Large intestine (tissue), 3 donors: Measurements from ENCODE around the gene INSIG1. TPM values are rescaled to one million over a fixed set of nuclear protein-coding genes. Genes with fewer than 3 reads are reported as not detected.

ENCODE experiments used
- DNase-seq, 2 donors: peaks; one replicate each; pipeline versions ENCODE4 v3.0.0 to v3.0.0-alpha.2; 2013
- H3K27ac ChIP-seq: one replicate; pipeline ENCODE4 v1.5.1; 2013; ENCODE audit warnings: low read length
- H3K27me3 ChIP-seq: 2 replicates; pipeline ENCODE4 v1.6.1; 2013; ENCODE audit warnings: low read length; ENCODE audit not compliant: control insufficient read depth, insufficient read depth
- H3K36me3 ChIP-seq: 2 replicates; pipeline ENCODE4 v1.6.1; 2013; ENCODE audit warnings: low read length; ENCODE audit not compliant: control insufficient read depth, insufficient read depth
- H3K4me1 ChIP-seq: one replicate; pipeline ENCODE4 v1.6.1; 2013; ENCODE audit warnings: low read length; ENCODE audit not compliant: control insufficient read depth, insufficient read depth
- H3K4me3 ChIP-seq: one replicate; pipeline ENCODE4 v1.5.1; 2013; ENCODE audit warnings: low read length
- H3K9me3 ChIP-seq: one replicate; pipeline ENCODE4 v1.6.1; 2013; ENCODE audit warnings: mild to moderate bottlenecking, low read depth, low read length, moderate library complexity; ENCODE audit not compliant: control insufficient read depth
- WGBS: methylation state at CpG from one replicate; pipeline ENCODE4 v1.1.5; 2013; ENCODE audit warnings: low lambda C conversion rate; ENCODE audit not compliant: insufficient coverage; 5-methylcytosine and 5-hydroxymethylcytosine counted together
- polyA plus RNA-seq: library from polyadenylated mRNA; unstranded; fragments of 120-200 nt; gene quantifications from one replicate; pipeline ENCODE4 v1.2.1, GENCODE V29; 2013

INSIG1 gene
- polyA plus RNA-seq, 1 donor: 27.6 TPM

DNA sequence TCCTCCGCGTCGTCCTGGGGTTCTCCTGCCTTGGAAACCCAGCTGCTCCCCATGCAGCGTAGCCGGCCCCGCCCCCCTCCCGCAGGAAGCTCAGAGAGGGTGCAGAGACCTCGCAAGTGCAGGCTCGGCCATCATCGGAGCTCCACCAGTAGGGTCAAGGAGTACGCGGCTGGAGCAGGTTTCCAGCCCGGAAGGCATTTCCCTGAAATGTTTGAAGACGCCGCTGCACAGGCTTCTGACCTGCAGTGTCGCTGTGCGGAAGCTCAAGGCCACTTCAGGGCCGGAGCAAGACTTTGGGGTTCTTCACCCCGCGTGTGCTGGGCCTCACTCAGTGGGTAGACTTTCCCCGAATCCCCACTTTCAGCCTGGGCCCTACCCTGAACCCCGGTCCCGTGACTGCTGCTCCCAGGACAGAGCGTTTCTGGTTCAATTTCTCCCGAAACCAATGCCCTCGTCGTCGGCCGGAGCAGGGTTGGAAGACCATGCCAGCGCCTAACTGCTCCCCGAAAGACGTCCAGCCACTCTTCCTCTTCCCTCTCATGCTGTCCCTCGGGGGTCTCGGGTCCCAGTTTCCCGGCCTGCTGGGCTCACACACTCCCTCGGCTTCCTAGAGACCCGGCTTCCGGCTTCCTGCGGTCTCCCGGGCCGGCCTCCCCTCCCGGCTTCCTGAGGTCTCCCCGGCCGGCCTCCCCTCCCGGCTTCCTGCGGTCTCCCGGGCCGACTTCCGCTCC is 52.1 kb downstream of the INSIG1 start:
- DNase-seq: no peak
- no peak overlapping the region for H3K4me3 ChIP-seq
- H3K27ac ChIP-seq: no peak overlapping the region
- no CpG with 5 or more reads among the region's 49 CpGs for WGBS
- H3K4me1 ChIP-seq: peaks cover 3% of the 10 kb centered on the region
- H3K27me3 ChIP-seq: peaks cover 19% of the 10 kb centered on the region
- H3K9me3 ChIP-seq: no peaks in the 10 kb centered on the region
- H3K36me3 ChIP-seq: no peaks in the 10 kb centered on the region

GRCh38 chr7:155351120-155351870 is 53.6 kb downstream of the INSIG1 start:
- Histone ChIP-seq H3K27ac (no peak overlapping the region), H3K27me3 (peaks cover 28% of the 10 kb centered on the region), H3K36me3 (no peaks in the 10 kb centered on the region), H3K4me3 (no peak overlapping the region), H3K4me1 (no peaks in the 10 kb centered on the region), H3K9me3 (no peaks in the 10 kb centered on the region)
- WGBS: no CpG with 5 or more reads among the region's 14 CpGs
- no peak for DNase-seq

- Histone ChIP-seq H3K36me3 (no peaks in the 10 kb centered on the region), H3K4me3 (no peak overlapping the region), H3K9me3 (no peaks in the 10 kb centered on the region), H3K27me3 (peaks cover 37% of the 10 kb centered on the region), H3K27ac (no peak overlapping the region), H3K4me1 (no peaks in the 10 kb centered on the region)
- no peak for DNase-seq
- WGBS: no CpG with 5 or more reads among the region's 21 CpGs
Measured at GRCh38 chr7:155352076-155352752, 54.5 kb downstream of the INSIG1 start.

GRCh38 chr7:155352753-155353115 is 55.1 kb downstream of the INSIG1 start:
- no peaks in the 10 kb centered on the region for H3K4me1 ChIP-seq
- H3K9me3 ChIP-seq: no peaks in the 10 kb centered on the region
- H3K27me3 ChIP-seq: peaks cover 42% of the 10 kb centered on the region
- DNase-seq: no peak
- no peaks in the 10 kb centered on the region for H3K36me3 ChIP-seq
- H3K4me3 ChIP-seq: no peak overlapping the region
- no peak overlapping the region for H3K27ac ChIP-seq
- WGBS: 91% methylated on average over 4 of the region's 5 CpGs

DNA sequence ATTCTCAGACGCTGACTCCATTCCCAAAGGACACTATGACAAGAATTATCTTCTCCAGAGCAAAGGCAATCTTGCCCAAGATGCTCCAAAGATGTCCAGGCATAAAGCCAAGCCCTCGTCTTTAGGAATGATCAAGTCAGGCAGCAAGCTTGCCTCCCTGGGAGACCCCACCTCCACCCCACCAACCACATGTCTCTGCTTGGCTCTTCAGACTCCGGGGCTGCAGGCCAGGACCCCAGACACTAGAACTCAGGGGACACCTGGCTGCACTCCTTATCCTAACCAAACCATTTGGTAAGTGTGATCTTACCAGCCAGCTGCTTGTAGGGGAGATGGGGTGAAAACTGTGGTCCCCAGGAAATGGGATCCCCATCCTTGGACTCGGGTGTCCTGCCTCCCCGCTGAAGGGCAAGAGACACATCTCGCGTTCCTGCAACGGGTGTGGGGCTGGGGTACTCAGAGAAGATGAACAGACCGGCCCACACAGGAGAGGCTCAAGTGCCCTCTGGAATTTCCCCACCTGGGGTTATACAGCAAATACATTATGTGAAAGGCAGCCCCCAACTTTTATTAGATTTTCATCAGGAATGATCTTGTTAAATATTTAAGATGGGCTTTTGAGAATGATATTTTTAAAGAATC is 55.7 kb downstream of the INSIG1 start:
- Histone ChIP-seq H3K4me1 (no peaks in the 10 kb centered on the region), H3K36me3 (no peaks in the 10 kb centered on the region), H3K27me3 (peaks cover 48% of the 10 kb centered on the region), H3K9me3 (no peaks in the 10 kb centered on the region), H3K27ac (no peak overlapping the region), H3K4me3 (no peak overlapping the region)
- no peak for DNase-seq
- no CpG with 5 or more reads among the region's 9 CpGs for WGBS

GRCh38 chr7:155354371-155355048 is 56.8 kb downstream of the INSIG1 start:
- H3K27ac ChIP-seq: no peak overlapping the region
- H3K4me3 ChIP-seq: no peak overlapping the region
- WGBS: no CpG with 5 or more reads among the region's 20 CpGs
- peaks cover 51% of the 10 kb centered on the region for H3K27me3 ChIP-seq
- H3K9me3 ChIP-seq: no peaks in the 10 kb centered on the region
- H3K4me1 ChIP-seq: no peaks in the 10 kb centered on the region
- no peak for DNase-seq
- no peaks in the 10 kb centered on the region for H3K36me3 ChIP-seq

DNA sequence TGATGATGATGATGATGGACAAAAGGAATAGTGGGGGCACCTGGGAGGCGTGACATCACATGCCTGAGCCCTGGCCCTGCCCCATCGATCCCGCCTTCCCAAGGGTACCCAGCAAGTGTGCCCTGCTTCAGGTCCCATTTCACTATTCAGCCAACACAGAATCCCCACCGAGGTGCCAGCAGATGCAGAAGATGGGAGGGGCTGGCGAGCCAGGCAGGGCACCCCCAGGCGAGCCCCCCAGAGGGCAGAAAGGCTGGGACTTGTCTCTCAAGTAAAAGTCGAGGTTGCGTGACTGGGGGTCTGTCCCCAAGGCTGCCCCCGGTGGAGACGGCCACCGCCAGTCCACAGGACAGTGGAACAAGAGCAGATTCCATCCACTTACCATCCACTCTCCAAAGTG is 57.5 kb downstream of the INSIG1 start:
- Histone ChIP-seq H3K4me3 (no peak overlapping the region), H3K27me3 (peaks cover 51% of the 10 kb centered on the region), H3K36me3 (no peaks in the 10 kb centered on the region), H3K9me3 (no peaks in the 10 kb centered on the region), H3K4me1 (no peaks in the 10 kb centered on the region), H3K27ac (no peak overlapping the region)
- WGBS: no CpG with 5 or more reads among the region's 11 CpGs
- no peak for DNase-seq

GRCh38 chr7:155355745-155356144 is 58.1 kb downstream of the INSIG1 start:
- no CpG with 5 or more reads among the region's 8 CpGs for WGBS
- Histone ChIP-seq H3K4me1 (no peaks in the 10 kb centered on the region), H3K27me3 (peaks cover 57% of the 10 kb centered on the region), H3K27ac (no peak overlapping the region), H3K4me3 (no peak overlapping the region), H3K9me3 (no peaks in the 10 kb centered on the region), H3K36me3 (no peaks in the 10 kb centered on the region)
- DNase-seq: no peak

DNA sequence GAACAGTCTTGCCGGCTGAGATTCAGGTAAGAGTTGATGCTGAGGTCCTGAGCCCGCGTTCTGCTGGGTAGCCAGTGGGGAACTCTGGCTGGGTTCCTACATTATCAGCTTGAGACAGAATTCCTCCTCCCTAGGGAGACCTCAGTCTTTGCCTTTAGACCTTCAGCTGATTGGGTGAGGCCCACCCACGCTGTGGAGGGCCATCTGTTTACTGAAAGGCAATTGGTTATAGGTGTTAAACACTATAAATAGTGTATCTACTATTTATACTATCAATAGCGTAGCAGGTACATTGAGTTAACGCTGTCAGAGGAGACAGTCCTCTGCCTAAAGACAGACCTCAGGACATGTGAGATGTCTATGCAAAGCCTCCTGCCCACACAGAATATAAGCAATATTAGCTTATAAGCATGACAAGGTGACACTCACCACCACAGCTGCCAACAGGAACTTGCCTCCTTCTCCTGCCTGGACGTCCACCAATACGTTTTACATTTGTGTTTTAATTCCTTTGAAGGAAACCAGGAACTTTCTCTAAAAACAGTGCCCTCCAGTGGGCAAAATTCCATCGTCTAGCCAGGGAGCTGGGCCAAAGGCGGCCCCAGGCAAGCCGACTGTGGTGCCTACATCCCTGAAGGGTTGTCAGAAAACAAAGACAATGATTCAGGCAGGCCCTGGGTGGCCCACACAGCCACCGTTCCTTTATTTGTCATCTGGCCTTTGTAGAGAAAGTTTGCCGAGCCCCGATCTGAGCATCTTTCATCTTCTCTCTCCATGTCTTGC is 58.8 kb downstream of the INSIG1 start:
- H3K27me3 ChIP-seq: peaks cover 64% of the 10 kb centered on the region
- WGBS: no CpG with 5 or more reads among the region's 14 CpGs
- DNase-seq: no peak
- no peaks in the 10 kb centered on the region for H3K36me3 ChIP-seq
- no peaks in the 10 kb centered on the region for H3K4me1 ChIP-seq
- no peak overlapping the region for H3K27ac ChIP-seq
- no peak overlapping the region for H3K4me3 ChIP-seq
- H3K9me3 ChIP-seq: no peaks in the 10 kb centered on the region
